ENCODE measurements around the gene POLR2L. TPM values are rescaled to one million over a fixed set of nuclear protein-coding genes. Genes with fewer than 3 reads are reported as not detected.

Gene POLR2L
- polyA plus RNA-seq, 1 donor: 87.5 TPM

GRCh38 chr11:847876-848275, 5.5 kb upstream of the POLR2L start:
- DNase-seq: no peak
- Histone ChIP-seq H3K36me3 (ENCODE audit: control insufficient read depth, insufficient read depth, low read length) (no peaks in the 10 kb centered on the region), H3K27ac (ENCODE audit: low read length) (no peak overlapping the region), H3K4me1 (ENCODE audit: control insufficient read depth, insufficient read depth, low read length) (peaks cover 38% of the 10 kb centered on the region), H3K27me3 (ENCODE audit: control insufficient read depth, insufficient read depth, low read length) (peaks cover 71% of the 10 kb centered on the region), H3K4me3 (ENCODE audit: low read length) (no peak overlapping the region), H3K9me3 (ENCODE audit: control insufficient read depth, low read depth, low read length) (peaks cover 3% of the 10 kb centered on the region)
- no CpG with 5 or more reads among the region's 18 CpGs for WGBS (ENCODE audit: insufficient coverage, low lambda C conversion rate)

- peaks cover 38% of the 10 kb centered on the region for H3K4me1 ChIP-seq (ENCODE audit: control insufficient read depth, insufficient read depth, low read length)
Measured at GRCh38 chr11:846496-847098, 4.3 kb upstream of the POLR2L start.

DNA sequence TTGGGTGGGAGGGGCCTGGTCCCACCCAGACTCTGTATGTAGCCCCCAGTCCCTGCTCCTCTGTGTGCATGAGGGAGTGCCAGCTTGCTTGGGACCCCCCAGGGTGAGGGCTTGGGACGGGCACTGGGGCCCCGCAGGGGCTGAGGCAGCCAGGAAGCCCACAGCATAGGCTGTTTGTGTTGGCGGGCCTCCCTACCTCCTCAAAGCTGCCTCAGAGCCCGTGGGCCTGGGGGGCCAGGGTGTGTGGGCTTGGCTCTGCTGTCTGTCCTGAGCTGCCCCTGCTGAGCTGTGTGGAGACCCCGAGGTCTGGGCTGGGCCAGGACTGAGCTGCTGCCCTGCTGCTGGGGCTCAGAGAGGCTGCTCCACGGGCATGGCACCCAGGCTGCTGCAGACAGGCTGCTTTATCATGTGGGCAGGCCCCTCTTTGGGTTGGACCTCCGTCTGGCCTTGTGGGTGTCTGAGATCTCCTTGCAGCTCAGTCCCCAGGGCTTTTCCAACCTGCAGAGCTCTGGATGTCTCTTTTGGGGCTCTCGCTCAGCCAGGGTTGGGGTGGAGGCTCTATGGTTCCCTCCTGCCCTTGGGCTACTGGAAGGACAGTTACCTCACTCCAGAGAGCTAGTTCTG, 3.7 kb upstream of the POLR2L start:
- WGBS (ENCODE audit: insufficient coverage, low lambda C conversion rate): no CpG with 5 or more reads among the region's 8 CpGs
- Histone ChIP-seq H3K9me3 (ENCODE audit: control insufficient read depth, low read depth, low read length) (peaks cover 3% of the 10 kb centered on the region), H3K4me3 (ENCODE audit: low read length) (no peak overlapping the region), H3K27me3 (ENCODE audit: control insufficient read depth, insufficient read depth, low read length) (peaks cover 60% of the 10 kb centered on the region), H3K4me1 (ENCODE audit: control insufficient read depth, insufficient read depth, low read length) (peaks cover 42% of the 10 kb centered on the region), H3K27ac (ENCODE audit: low read length) (no peak overlapping the region), H3K36me3 (ENCODE audit: control insufficient read depth, insufficient read depth, low read length) (peaks cover 2% of the 10 kb centered on the region)
- DNase-seq: no peak

More at GRCh38 chr11:846496-847098, 4.3 kb upstream of the POLR2L start:
- Histone ChIP-seq H3K36me3 (ENCODE audit: control insufficient read depth, insufficient read depth, low read length) (no peaks in the 10 kb centered on the region), H3K4me3 (ENCODE audit: low read length) (no peak overlapping the region), H3K9me3 (ENCODE audit: control insufficient read depth, low read depth, low read length) (peaks cover 3% of the 10 kb centered on the region), H3K27ac (ENCODE audit: low read length) (no peak overlapping the region), H3K27me3 (ENCODE audit: control insufficient read depth, insufficient read depth, low read length) (peaks cover 66% of the 10 kb centered on the region)
- DNase-seq: no peak
- no CpG with 5 or more reads among the region's 11 CpGs for WGBS (ENCODE audit: insufficient coverage, low lambda C conversion rate)

DNA sequence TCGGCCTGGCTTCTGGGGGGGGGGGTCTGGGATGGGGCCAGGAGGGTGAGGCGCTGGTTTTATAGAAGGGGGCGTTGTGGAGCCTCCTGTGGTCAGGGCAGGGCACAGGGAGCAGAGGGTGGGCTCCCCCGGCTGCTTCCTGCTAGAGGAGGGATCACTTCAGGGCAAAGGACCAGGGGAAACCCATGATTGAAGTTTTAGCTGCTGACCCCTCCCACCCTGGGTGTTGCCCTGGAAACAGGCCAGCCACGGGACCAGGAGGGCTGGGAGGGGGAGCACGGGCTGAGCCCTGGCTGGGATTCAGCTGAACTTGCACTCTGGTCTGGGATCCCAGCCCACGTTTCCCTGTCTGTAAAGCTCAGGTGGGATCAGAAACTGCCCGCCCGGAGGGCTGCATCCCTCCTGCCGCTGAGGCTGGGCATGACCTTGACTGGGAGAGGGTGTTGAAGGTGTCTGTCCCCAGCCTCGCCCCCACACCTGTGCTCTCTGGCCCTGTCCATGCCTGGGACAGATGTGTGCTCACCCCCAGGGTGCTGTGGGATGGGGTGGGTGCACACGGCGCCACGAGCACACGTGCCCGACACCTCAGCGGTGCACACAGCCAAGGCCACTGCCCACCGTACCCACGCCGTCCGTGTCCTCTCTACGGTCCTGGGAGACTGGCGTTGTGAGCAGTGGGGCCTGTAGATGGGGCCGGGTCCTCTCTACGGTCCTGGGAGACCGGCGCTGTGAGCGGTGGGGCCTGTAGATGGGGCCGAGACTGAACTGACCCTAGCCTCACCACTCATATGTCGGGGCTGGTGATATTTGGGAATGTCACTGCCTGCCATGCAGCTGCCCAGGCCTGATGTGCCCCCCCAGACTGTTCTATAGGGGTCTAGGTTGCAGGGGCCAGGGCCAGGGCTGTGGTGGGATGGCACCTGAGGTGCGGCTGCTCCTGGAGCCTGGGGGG, 2.6 kb upstream of the POLR2L start:
- Histone ChIP-seq H3K36me3 (ENCODE audit: control insufficient read depth, insufficient read depth, low read length) (peaks cover 11% of the 10 kb centered on the region), H3K27me3 (ENCODE audit: control insufficient read depth, insufficient read depth, low read length) (peaks cover 50% of the 10 kb centered on the region), H3K27ac (ENCODE audit: low read length) (peak overlapping the region; percentile 57), H3K9me3 (ENCODE audit: control insufficient read depth, low read depth, low read length) (peaks cover 3% of the 10 kb centered on the region), H3K4me3 (ENCODE audit: low read length) (peak overlapping the region; percentile 6), H3K4me1 (ENCODE audit: control insufficient read depth, insufficient read depth, low read length) (peaks cover 35% of the 10 kb centered on the region)
- no CpG with 5 or more reads among the region's 31 CpGs for WGBS (ENCODE audit: insufficient coverage, low lambda C conversion rate)
- peak; percentile 71 to 75 for DNase-seq

DNA sequence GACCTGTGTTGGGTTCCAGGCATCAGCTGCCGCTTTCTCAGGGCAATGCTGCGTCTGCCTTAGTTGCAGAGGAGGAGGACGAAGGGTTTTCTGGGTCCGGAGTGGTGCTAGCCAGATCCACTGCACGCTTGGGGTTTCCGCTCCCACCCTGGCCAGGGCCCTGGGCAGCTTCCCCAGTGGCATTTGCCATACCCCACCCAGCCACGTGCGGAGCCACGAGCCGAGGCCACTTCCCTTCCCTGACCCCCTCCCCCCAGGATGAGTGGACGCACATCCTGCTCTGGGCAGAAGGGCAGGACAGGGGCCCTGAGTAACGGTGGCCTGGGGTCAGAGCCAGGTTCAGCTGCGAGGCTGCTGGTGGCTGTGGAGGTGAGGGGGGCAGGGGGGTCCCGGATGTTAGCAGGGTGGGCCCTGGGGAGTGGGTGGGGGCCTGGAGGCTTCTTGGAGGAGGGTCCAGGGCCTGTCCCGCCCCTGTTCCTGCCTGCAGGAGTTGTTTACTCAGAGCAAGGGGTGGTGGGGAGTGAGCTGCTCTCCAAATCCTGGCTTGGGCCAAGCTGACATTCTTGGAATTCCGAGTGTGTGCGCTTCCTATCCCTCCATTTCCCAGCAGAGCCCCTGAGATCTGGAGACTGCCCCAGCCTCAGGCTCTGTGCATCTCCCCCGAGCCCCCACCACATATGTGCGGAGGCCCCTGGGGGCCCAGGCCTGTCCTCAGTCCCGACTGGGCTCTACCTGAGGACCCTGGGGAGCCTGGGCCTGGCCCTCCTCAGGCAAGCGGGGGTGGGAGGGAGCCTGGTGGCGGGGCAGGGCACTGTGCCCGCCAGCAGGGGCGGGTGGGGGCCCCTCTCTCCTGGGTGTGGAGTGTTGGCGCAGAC, 1.7 kb upstream of the POLR2L start:
- peaks cover 46% of the 10 kb centered on the region for H3K27me3 ChIP-seq (ENCODE audit: control insufficient read depth, insufficient read depth, low read length)
- peak; percentile 63 to 64 for DNase-seq
- H3K4me3 ChIP-seq (ENCODE audit: low read length): peak overlapping the region; percentile 50
- peaks cover 20% of the 10 kb centered on the region for H3K36me3 ChIP-seq (ENCODE audit: control insufficient read depth, insufficient read depth, low read length)
- WGBS (ENCODE audit: insufficient coverage, low lambda C conversion rate): no CpG with 5 or more reads among the region's 25 CpGs
- peaks cover 3% of the 10 kb centered on the region for H3K9me3 ChIP-seq (ENCODE audit: control insufficient read depth, low read depth, low read length)
- peaks cover 40% of the 10 kb centered on the region for H3K4me1 ChIP-seq (ENCODE audit: control insufficient read depth, insufficient read depth, low read length)
- peak overlapping the region; percentile 60 for H3K27ac ChIP-seq (ENCODE audit: low read length)

DNA sequence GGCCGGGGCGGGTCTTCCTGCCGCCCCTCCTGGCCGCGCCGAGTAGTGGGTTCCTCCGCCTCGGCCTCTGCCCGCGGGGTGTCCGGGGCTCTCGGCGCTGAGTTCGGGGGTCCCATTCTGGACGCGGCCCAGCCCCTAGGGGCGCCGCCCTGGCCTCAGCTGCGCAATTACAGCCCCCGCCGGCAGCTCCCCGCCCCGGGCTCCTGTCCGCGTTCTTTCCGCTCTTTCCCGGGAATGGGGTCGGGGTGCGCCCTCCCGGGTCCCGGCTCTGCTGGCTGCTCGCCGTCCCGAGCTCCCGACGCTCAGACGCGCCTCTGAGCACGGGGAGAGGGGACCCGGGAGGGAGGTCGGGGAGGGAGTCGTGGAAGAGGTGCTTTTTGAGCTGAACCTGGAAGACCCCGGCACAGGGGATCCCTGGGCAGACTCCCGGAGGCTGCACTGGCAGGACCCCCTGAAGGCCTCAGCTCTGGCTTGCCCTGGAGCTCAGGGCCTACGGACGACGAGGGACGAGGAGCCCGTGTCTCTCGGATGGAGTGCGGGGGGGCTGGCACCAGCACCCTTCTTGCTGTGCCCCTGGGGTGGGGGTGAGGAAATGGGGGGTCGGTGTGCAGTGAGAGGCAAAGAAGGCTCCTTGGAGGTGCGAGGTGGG, 881 bp upstream of the POLR2L start:
- peaks cover 3% of the 10 kb centered on the region for H3K9me3 ChIP-seq (ENCODE audit: control insufficient read depth, low read depth, low read length)
- H3K27me3 ChIP-seq (ENCODE audit: control insufficient read depth, insufficient read depth, low read length): peaks cover 38% of the 10 kb centered on the region
- peaks cover 28% of the 10 kb centered on the region for H3K36me3 ChIP-seq (ENCODE audit: control insufficient read depth, insufficient read depth, low read length)
- DNase-seq: no peak
- H3K4me3 ChIP-seq (ENCODE audit: low read length): peak overlapping the region; percentile 50
- peak overlapping the region; percentile 60 for H3K27ac ChIP-seq (ENCODE audit: low read length)
- WGBS (ENCODE audit: insufficient coverage, low lambda C conversion rate): no CpG with 5 or more reads among the region's 53 CpGs
- peaks cover 40% of the 10 kb centered on the region for H3K4me1 ChIP-seq (ENCODE audit: control insufficient read depth, insufficient read depth, low read length)

GRCh38 chr11:841981-842369, 354 bp downstream of the POLR2L start:
- no peak for DNase-seq
- Histone ChIP-seq H3K27ac (ENCODE audit: low read length) (no peak overlapping the region), H3K9me3 (ENCODE audit: control insufficient read depth, low read depth, low read length) (peaks cover 3% of the 10 kb centered on the region), H3K4me3 (ENCODE audit: low read length) (peak overlapping the region; percentile 96), H3K4me1 (ENCODE audit: control insufficient read depth, insufficient read depth, low read length) (peaks cover 48% of the 10 kb centered on the region), H3K27me3 (ENCODE audit: control insufficient read depth, insufficient read depth, low read length) (peaks cover 32% of the 10 kb centered on the region), H3K36me3 (ENCODE audit: control insufficient read depth, insufficient read depth, low read length) (peaks cover 40% of the 10 kb centered on the region)
- no CpG with 5 or more reads among the region's 27 CpGs for WGBS (ENCODE audit: insufficient coverage, low lambda C conversion rate)

DNA sequence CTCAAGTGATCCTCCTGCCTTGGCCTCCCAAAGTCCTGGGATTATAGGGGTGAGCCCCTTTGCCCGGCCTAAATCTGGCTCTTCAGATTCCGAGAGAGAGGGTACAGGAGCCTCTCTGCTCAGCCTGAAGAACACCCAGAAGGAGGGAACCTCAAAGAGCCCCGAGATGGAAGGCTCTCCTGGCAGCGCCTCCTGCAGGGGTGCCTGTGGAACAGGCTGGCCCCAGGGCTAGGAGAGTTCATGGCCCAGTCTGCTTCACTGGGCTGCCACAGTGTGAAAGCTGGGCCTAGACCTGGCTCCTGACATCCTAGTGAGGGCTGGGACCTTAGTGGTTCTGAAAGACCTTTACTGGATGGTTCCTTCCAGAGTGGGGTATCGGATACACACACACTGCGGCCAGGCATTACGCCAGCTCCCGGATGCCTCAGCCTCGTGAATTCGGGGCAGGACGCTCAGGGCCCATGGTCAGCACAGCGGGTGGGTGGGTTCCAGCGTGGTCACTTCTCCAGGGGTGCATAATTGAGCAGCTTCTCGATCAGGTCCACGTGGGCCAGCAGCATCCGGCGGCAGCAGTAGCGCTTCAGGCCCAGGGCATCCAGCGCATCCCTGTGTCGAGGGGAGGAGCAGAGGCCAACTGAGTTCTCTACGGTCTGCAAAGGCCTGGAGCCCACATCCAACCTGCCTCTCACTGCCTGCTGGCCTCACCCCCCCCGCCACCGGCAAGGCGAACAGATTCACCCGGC, 2.3 kb downstream of the POLR2L start:
- Histone ChIP-seq H3K27me3 (ENCODE audit: control insufficient read depth, insufficient read depth, low read length) (peaks cover 20% of the 10 kb centered on the region), H3K27ac (ENCODE audit: low read length) (no peak overlapping the region), H3K4me1 (ENCODE audit: control insufficient read depth, insufficient read depth, low read length) (peaks cover 59% of the 10 kb centered on the region), H3K9me3 (ENCODE audit: control insufficient read depth, low read depth, low read length) (peaks cover 3% of the 10 kb centered on the region), H3K36me3 (ENCODE audit: control insufficient read depth, insufficient read depth, low read length) (peaks cover 53% of the 10 kb centered on the region), H3K4me3 (ENCODE audit: low read length) (no peak overlapping the region)
- WGBS (ENCODE audit: insufficient coverage, low lambda C conversion rate): no CpG with 5 or more reads among the region's 25 CpGs
- DNase-seq: no peak

GRCh38 chr11:839280-839623, 3.1 kb downstream of the POLR2L start:
- H3K27me3 ChIP-seq (ENCODE audit: control insufficient read depth, insufficient read depth, low read length): peaks cover 13% of the 10 kb centered on the region
- H3K27ac ChIP-seq (ENCODE audit: low read length): peak overlapping the region; percentile 61
- no peak for DNase-seq
- H3K36me3 ChIP-seq (ENCODE audit: control insufficient read depth, insufficient read depth, low read length): peaks cover 56% of the 10 kb centered on the region
- whole genome bisulfite sequencing (ENCODE audit: insufficient coverage, low lambda C conversion rate): no CpG with 5 or more reads among the region's 5 CpGs
- H3K4me3 ChIP-seq (ENCODE audit: low read length): no peak overlapping the region
- peaks cover 3% of the 10 kb centered on the region for H3K9me3 ChIP-seq (ENCODE audit: control insufficient read depth, low read depth, low read length)
- H3K4me1 ChIP-seq (ENCODE audit: control insufficient read depth, insufficient read depth, low read length): peaks cover 60% of the 10 kb centered on the region

Measured in large intestine (tissue), 3 donors.